OCI-LY1 (cell line): Measurements from ENCODE around the gene VENTX.

Source experiments
- H2AFZ ChIP-seq: fragments of 200-600 bp; sonication (generic), shearing (Covaris generic); 2 replicates; pipeline ENCODE4 v1.6.0; 2014; ENCODE audit warnings: antibody characterized with exemption, mild to moderate bottlenecking, low read length
- H3F3A ChIP-seq: fragments of 200-600 bp; sonication (generic), shearing (Covaris generic); 2 replicates; pipeline ENCODE4 v1.6.0; 2014; ENCODE audit warnings: mild to moderate bottlenecking, antibody characterized with exemption, low read length, moderate library complexity; ENCODE audit not compliant: insufficient read depth
- H3K27ac ChIP-seq: fragments of 200-600 bp; sonication (generic); 2 replicates; pipeline ENCODE4 v1.5.1; 2014; ENCODE audit warnings: low read length, mixed run types, mild to moderate bottlenecking, low read depth; ENCODE audit not compliant: poor library complexity, severe bottlenecking
- H3K27me3 ChIP-seq: fragments of 200-600 bp; sonication (generic); 2 replicates; pipeline ENCODE4 v1.6.0; 2014; ENCODE audit warnings: antibody characterized with exemption, mild to moderate bottlenecking, low read length, moderate library complexity; ENCODE audit not compliant: insufficient read depth
- H3K36me3 ChIP-seq: fragments of 200-600 bp; sonication (generic); 2 replicates; pipeline ENCODE4 v1.6.1; 2014; ENCODE audit warnings: mild to moderate bottlenecking, antibody characterized with exemption, low read length, moderate library complexity, mixed read lengths; ENCODE audit not compliant: insufficient read depth
- H3K4me1 ChIP-seq: fragments of 200-600 bp; sonication (generic); 2 replicates; pipeline ENCODE4 v1.5.1; 2014; ENCODE audit warnings: mild to moderate bottlenecking, low read length, moderate library complexity; ENCODE audit not compliant: insufficient read depth, severe bottlenecking
- H3K4me2 ChIP-seq: fragments of 200-600 bp; sonication (generic), shearing (Covaris generic); 2 replicates; pipeline ENCODE4 v1.6.1; 2014; ENCODE audit warnings: low read length
- H3K4me3 ChIP-seq: fragments of 200-600 bp; sonication (generic); 2 replicates; pipeline ENCODE4 v1.5.1; 2014; ENCODE audit warnings: low read length, low read depth, mild to moderate bottlenecking, mixed read lengths; ENCODE audit not compliant: poor library complexity, severe bottlenecking
- H3K79me2 ChIP-seq: fragments of 200-600 bp; shearing (Covaris generic); 2 replicates; pipeline ENCODE4 v1.6.1; 2016; ENCODE audit warnings: mixed run types, low read length, mixed read lengths; ENCODE audit not compliant: insufficient read depth
- H3K9ac ChIP-seq: fragments of 200-600 bp; sonication (generic), shearing (Covaris generic); 2 replicates; pipeline ENCODE4 v1.6.1; 2014; ENCODE audit warnings: mild to moderate bottlenecking, low read length, mixed read lengths
- H3K9me2 ChIP-seq: fragments of 200-600 bp; sonication (generic), shearing (Covaris generic); 2 replicates; pipeline ENCODE4 v1.6.1; 2014; ENCODE audit warnings: low read depth, mild to moderate bottlenecking, low read length, mixed read lengths
- H3K9me3 ChIP-seq: fragments of 200-600 bp; shearing (Covaris generic); 2 replicates; pipeline ENCODE4 v1.6.1; 2014; ENCODE audit warnings: low read length, mixed read lengths
- H4K20me1 ChIP-seq: fragments of 200-600 bp; sonication (generic), shearing (Covaris generic); 2 replicates; pipeline ENCODE4 v1.6.0; 2016; ENCODE audit warnings: mild to moderate bottlenecking, low read length; ENCODE audit not compliant: insufficient read depth
- EZH2 ChIP-seq: fragments of 200-600 bp; sonication (generic), shearing (Covaris generic); IDR thresholded peaks from 2 replicates; pipeline ENCODE4 v1.8.0; 2017; ENCODE audit warnings: borderline replicate concordance, mixed run types, mild to moderate bottlenecking, antibody characterized with exemption, low read length, moderate library complexity, mixed read lengths
- TF ChIP-seq, protein P1 (sequence below): fragments of 200-600 bp; sonication (generic), shearing (Covaris generic); IDR thresholded peaks from 2 replicates; pipeline ENCODE4 v1.5.1; 2017; ENCODE audit warnings: mild to moderate bottlenecking, antibody characterized with exemption, low read length, moderate library complexity, mixed read lengths

Gene VENTX

DNA sequence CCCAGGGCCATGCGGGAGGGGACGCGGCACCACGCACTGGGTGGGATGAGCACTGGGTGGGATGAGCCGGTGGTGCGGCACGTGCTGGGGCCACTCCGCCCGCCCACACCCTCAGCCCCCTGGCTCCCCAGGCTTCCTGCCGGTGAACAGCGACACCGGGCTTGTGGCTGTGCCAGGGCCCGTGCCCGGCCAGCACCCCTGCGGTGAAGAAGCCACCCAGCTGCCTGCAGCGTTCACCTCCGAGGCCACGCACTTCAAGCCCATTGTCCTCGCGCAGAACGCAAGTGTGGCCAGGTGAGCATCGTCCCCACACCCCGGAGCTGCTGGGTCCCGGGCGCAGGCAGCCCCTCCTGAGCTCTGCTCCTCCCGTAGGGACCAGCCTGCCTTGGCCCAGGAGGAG is 39.4 kb upstream of the VENTX start:
- no peaks in the 10 kb centered on the region for H3K27me3 ChIP-seq
- H3K79me2 ChIP-seq = no peaks in the 10 kb centered on the region
- H3K27ac ChIP-seq = no peak overlapping the region
- no peaks in the 10 kb centered on the region for H4K20me1 ChIP-seq
- no peak overlapping the region for H3K9ac ChIP-seq
- no peak overlapping the region for H2AFZ ChIP-seq
- H3K9me2 ChIP-seq = no peaks in the 10 kb centered on the region
- H3K4me1 ChIP-seq = no peaks in the 10 kb centered on the region
- TF ChIP-seq EZH2 = no peak
- TF ChIP-seq, protein P1, sequence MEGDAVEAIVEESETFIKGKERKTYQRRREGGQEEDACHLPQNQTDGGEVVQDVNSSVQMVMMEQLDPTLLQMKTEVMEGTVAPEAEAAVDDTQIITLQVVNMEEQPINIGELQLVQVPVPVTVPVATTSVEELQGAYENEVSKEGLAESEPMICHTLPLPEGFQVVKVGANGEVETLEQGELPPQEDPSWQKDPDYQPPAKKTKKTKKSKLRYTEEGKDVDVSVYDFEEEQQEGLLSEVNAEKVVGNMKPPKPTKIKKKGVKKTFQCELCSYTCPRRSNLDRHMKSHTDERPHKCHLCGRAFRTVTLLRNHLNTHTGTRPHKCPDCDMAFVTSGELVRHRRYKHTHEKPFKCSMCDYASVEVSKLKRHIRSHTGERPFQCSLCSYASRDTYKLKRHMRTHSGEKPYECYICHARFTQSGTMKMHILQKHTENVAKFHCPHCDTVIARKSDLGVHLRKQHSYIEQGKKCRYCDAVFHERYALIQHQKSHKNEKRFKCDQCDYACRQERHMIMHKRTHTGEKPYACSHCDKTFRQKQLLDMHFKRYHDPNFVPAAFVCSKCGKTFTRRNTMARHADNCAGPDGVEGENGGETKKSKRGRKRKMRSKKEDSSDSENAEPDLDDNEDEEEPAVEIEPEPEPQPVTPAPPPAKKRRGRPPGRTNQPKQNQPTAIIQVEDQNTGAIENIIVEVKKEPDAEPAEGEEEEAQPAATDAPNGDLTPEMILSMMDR = no peak
- H3F3A ChIP-seq = no peaks in the 10 kb centered on the region
- no peak overlapping the region for H3K4me3 ChIP-seq
- H3K36me3 ChIP-seq = no peaks in the 10 kb centered on the region
- no peaks in the 10 kb centered on the region for H3K9me3 ChIP-seq
- H3K4me2 ChIP-seq = no peak overlapping the region

DNA sequence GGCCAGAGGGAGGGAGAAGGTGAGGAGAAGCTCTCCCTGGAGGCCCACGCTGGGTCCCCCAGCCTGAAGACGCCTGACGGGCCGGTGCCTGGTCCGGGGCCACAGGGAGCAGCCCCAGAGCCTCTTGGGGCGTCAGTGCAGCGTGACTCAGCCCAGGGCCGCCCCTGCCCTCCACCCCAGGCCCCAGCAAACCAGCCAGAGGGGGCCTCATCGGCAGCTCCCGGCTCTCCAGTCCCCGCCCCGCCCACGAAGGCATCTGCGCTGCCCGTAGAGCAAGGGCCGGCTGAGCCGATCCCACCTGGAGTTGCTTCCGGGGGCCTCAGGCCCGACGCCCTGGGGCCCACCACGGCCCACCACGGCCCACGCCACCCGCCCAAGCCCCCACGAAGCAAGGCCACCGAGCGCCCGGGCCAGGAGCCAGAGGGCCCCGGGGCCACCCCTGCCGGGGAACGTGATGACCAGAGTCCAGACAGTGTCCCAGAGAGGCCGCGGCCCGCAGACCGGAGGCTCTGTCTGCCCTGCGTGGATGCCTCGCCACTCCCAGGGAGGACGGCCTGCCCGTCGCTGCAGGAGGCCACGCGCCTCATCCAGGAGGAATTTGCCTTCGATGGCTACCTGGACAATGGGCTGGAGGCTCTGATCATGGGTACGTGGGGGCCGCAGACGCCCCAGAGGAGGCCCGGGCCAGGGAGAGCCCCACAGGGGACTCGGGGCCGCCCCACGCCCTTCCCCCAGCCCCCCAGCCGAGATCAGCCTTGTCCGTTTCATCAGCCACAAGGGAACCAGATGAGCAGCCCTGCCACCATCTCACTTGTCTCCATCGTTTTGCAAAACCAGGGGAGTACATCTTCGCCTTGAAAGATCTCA is 38.8 kb upstream of the VENTX start:
- H3F3A ChIP-seq = no peaks in the 10 kb centered on the region

DNA sequence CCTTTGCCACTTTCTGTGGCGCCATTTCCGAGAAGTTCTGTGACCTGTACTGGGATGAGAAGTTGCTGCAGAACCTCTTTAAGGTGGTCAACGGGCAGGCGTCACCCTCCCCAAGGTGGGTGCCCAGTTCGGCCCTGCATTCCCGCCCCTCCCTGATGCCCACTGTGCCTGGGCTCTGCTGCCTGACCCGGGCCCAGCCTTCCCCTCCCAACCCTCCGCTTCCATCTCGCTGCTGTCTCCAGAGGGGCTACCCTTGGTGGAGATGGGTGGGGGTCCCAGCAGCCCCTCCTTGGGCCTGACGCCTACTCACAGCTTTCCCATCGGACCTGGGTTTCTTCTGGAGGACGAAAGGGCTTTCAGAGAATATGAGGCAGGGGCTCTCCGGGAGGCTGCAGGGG is 38.2 kb upstream of the VENTX start:
- no peaks in the 10 kb centered on the region for H3F3A ChIP-seq
- H3K27me3 ChIP-seq = no peaks in the 10 kb centered on the region
- TF ChIP-seq, protein P1 = no peak
- no peak for TF ChIP-seq EZH2
- H3K27ac ChIP-seq = no peak overlapping the region
- H3K9ac ChIP-seq = no peak overlapping the region
- no peak overlapping the region for H3K4me3 ChIP-seq
- no peaks in the 10 kb centered on the region for H3K36me3 ChIP-seq
- H3K4me1 ChIP-seq = no peaks in the 10 kb centered on the region
- no peak overlapping the region for H3K4me2 ChIP-seq
- H2AFZ ChIP-seq = no peak overlapping the region
- no peaks in the 10 kb centered on the region for H4K20me1 ChIP-seq
- no peaks in the 10 kb centered on the region for H3K9me2 ChIP-seq
- H3K79me2 ChIP-seq = no peaks in the 10 kb centered on the region
- H3K9me3 ChIP-seq = no peaks in the 10 kb centered on the region

More for the DNA sequence above, 38.8 kb upstream of the VENTX start:
- TF ChIP-seq, protein P1 = no peak
- no peak for TF ChIP-seq EZH2
- no peak overlapping the region for H3K4me2 ChIP-seq
- no peak overlapping the region for H2AFZ ChIP-seq
- H3K4me3 ChIP-seq = no peak overlapping the region
- no peak overlapping the region for H3K27ac ChIP-seq
- H3K4me1 ChIP-seq = no peaks in the 10 kb centered on the region
- no peaks in the 10 kb centered on the region for H3K79me2 ChIP-seq
- no peaks in the 10 kb centered on the region for H3K9me2 ChIP-seq
- H3K9ac ChIP-seq = no peak overlapping the region
- H3K27me3 ChIP-seq = no peaks in the 10 kb centered on the region
- no peaks in the 10 kb centered on the region for H4K20me1 ChIP-seq
- H3K36me3 ChIP-seq = no peaks in the 10 kb centered on the region
- no peaks in the 10 kb centered on the region for H3K9me3 ChIP-seq
